ENCODE data around the gene GABBR2.

GABBR2 gene

DNA sequence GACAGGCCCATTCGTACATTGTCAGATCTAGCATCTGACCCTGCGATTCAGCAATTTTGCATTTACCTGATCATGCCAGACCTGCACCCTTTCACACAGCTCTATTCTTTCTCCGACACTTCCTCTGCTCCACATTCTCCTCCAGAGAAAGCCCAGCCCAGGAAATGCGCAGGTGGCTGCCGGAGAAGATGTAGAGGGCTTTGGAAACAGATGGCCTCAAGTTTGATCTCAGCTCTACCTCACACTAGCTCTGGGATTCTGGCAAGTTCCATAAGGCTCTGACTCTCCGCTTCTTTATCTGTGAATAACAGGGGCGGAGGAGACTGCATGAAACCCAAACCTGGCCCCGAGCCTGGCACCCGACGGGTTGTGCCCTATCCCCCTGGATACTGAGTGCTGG, 61.5 kb downstream of the GABBR2 start:
- DNase-seq = no peak
- in situ Hi-C loops (cut with HindIII; ENCODE audit: low pct_ligation_motif_present, low pct_unique_long_range_greater_than_20kb, low sequenced_read_pairs) = no loop called here

DNA sequence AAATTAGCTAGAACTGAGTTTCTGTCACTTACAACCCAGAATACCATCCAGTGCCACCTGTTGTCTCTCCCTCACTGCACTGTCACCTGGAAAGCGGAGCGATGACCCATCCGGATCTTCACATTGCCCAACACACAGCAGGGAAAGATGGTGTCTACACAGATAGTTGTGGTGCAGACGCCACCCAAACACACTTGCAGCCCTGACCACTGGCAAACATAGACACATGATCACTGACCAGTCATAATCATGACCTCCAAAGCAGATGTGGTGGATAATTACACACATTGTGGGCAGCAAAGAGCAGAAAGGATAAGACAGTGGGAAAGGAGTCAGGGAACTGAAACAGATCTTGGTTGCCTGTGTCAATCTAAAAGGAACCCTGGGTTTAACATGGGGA, 64.7 kb downstream of the GABBR2 start:
- DNase-seq = no peak
- in situ Hi-C loops (cut with HindIII; ENCODE audit: low pct_ligation_motif_present, low pct_unique_long_range_greater_than_20kb, low sequenced_read_pairs) = no loop called here

DNA sequence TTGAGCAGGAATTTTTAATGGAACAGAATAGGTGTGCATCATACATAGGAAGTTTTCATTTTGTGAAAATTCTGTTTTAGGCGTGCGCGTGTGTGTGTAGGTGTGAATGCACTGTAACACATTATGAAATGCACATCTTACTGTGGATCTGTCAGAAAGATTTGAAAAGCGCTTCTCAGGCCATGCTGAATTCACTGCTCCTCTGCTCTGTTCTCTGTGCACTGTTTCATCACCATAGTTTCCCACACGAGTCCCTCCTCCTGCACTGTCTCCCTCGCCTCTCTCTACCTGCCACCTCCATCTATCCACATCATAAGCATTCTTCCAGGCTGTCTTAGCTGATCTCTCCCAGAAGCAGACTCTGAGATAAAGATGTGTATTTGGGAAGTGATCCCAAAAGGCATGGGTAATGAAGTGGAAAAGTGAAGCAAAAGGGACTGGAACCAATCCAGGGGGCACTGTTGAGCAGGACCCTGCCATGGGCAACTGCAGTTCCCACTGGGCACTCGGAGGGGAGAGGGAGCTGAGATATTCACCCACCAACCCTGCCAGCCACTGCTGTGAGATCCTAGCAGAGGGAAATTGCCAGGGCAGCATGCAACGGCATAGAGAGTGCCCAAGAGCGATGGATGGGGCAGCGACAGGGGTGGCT, 65.9 kb downstream of the GABBR2 start:
- DNase-seq = no peak
- in situ Hi-C loops (cut with HindIII; ENCODE audit: low pct_ligation_motif_present, low pct_unique_long_range_greater_than_20kb, low sequenced_read_pairs) = no loop called here

DNA sequence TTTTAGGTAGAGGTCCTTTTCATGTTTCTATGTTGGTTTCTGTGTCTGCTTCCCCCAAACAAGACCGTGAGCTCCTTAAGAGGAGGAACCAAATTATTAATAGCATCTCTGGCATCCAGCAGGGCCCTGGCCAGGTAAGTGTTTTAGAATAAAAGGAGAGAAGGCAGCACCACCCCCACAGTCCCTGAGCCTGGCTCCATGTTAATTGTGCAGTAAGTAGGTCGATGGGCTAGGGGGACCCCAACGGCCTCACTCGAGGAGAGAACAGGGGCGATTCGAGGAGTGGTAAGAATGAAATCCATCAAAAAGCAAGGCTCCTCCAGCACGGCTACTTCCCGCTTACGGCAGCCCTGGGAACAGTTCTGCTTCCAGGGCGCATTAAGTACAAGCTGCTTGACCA, 67.0 kb downstream of the GABBR2 start:
- in situ Hi-C loops (cut with HindIII; ENCODE audit: low pct_ligation_motif_present, low pct_unique_long_range_greater_than_20kb, low sequenced_read_pairs) = no loop called here
- DNase-seq = no peak

- in situ Hi-C loops (cut with HindIII; ENCODE audit: low pct_ligation_motif_present, low pct_unique_long_range_greater_than_20kb, low sequenced_read_pairs) = no loop called here
- DNase-seq = no peak
These were observed 68.3 kb downstream of the GABBR2 start for GRCh38 chr9:98640394-98640793.

- no peak for DNase-seq
- in situ Hi-C loops (cut with HindIII; ENCODE audit: low pct_ligation_motif_present, low pct_unique_long_range_greater_than_20kb, low sequenced_read_pairs) = no loop called here
These were observed 69.6 kb downstream of the GABBR2 start for GRCh38 chr9:98639133-98639532.

DNA sequence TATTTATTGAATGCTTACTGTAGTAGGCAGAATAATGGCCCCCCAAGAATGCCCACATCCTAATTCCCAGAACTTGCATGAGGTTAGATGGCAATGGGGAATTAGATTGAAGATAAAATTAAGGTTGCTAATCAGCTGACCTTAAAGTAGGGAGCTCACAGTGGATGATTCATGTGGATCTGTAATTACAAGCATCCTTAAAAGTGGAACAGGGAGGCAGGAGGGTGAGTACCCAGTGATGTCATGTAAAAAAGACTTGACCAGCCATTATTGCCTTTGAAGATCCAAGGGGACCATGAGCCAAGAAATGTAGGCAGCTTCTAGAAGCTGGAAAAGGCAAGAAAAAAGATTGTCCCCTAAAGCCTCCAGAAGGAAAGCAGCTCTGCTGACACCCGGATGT, 71.4 kb downstream of the GABBR2 start:
- DNase-seq = no peak
- in situ Hi-C loops (cut with HindIII; ENCODE audit: low pct_ligation_motif_present, low pct_unique_long_range_greater_than_20kb, low sequenced_read_pairs) = no loop called here

DNA sequence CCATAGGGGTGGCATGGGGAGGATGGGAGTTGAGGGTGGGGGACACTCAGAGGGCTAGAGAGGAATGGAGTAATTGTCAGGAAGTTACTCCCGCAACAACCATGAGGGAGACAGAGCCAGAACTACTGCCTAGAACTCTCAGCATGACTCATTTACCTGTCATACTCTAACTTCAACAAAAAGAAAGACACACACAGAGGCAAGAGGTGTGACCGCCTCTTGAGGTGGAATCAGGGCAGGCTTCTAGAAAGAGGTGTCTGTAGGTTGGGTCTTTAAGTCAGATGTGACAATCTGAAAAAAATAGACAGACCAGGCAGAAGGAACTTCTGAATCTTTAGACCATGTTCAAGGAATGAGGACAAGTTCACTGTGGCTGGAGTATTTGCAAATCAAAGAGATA, 73.4 kb downstream of the GABBR2 start:
- DNase-seq = no peak
- in situ Hi-C loops (cut with HindIII; ENCODE audit: low pct_ligation_motif_present, low pct_unique_long_range_greater_than_20kb, low sequenced_read_pairs) = no loop called here

DNA sequence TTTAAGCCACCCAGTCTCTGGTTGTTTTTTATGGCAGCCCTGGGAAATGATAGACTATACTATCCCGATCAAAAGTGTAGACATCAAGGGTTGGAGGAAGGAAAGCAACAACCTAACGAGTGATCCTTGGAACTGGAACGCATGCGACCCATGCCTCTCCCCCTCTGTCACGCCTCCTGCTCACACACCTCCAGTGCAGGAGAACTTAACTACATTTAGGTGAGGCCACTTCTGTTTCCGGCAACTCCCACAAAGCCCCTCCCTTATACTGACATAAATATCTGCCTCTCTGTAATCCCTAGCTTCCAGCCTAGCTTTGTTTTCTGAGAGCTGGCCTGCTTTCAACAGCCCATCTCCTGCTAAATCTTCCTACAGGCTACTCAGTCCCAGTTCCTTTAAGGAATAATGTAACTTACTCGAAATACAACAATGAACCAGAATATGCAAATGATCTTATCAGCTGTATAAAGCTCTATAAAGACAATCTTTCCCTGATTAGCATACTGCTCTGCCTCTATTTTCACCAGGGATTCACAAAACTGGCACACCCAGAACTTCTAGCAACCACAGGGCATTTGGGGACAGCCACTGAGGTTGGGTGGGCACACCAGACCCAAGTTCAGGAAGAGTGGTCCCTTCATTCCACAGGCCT, 73.9 kb downstream of the GABBR2 start:
- DNase-seq = no peak
- in situ Hi-C loops (cut with HindIII; ENCODE audit: low pct_ligation_motif_present, low pct_unique_long_range_greater_than_20kb, low sequenced_read_pairs) = no loop called here

- in situ Hi-C loops (cut with HindIII; ENCODE audit: low pct_ligation_motif_present, low pct_unique_long_range_greater_than_20kb, low sequenced_read_pairs) = no loop called here
- no peak for DNase-seq
These were observed 75.9 kb downstream of the GABBR2 start for GRCh38 chr9:98632839-98633238.

GRCh38 chr9:98627296-98627695, 81.4 kb downstream of the GABBR2 start:
- DNase-seq = no peak
- in situ Hi-C loops (cut with HindIII; ENCODE audit: low pct_ligation_motif_present, low pct_unique_long_range_greater_than_20kb, low sequenced_read_pairs) = no loop called here

GRCh38 chr9:98625728-98626127, 83.0 kb downstream of the GABBR2 start:
- no peak for DNase-seq

DNA sequence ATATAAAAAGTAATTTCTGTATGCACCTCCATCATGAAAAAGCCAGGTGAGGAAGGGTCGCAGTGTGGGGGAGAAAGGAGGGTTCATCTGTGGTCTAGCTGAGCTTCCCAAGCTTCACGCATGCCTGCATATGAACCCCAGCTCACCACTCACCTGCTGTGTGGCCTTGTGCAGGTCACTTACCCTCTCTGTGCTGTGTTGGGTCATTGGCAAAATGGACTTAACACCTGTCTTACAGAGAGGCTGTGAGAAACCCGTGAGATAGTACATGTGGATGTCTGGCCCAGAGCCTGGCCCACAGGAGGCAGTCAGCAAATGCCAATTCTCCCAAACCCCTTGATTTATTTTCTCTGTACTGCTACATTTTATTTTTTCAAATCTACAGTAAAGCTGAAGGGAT, 88.9 kb downstream of the GABBR2 start:
- in situ Hi-C loops (cut with HindIII; ENCODE audit: low pct_ligation_motif_present, low pct_unique_long_range_greater_than_20kb, low sequenced_read_pairs) = no loop called here
- DNase-seq = no peak

More at GRCh38 chr9:98625728-98626127, 83.0 kb downstream of the GABBR2 start:
- in situ Hi-C loops (cut with HindIII; ENCODE audit: low pct_ligation_motif_present, low pct_unique_long_range_greater_than_20kb, low sequenced_read_pairs) = no loop called here

- DNase-seq = no peak
- in situ Hi-C loops (cut with HindIII; ENCODE audit: low pct_ligation_motif_present, low pct_unique_long_range_greater_than_20kb, low sequenced_read_pairs) = no loop called here
These were observed 93.1 kb downstream of the GABBR2 start for GRCh38 chr9:98615633-98616032.

DNA sequence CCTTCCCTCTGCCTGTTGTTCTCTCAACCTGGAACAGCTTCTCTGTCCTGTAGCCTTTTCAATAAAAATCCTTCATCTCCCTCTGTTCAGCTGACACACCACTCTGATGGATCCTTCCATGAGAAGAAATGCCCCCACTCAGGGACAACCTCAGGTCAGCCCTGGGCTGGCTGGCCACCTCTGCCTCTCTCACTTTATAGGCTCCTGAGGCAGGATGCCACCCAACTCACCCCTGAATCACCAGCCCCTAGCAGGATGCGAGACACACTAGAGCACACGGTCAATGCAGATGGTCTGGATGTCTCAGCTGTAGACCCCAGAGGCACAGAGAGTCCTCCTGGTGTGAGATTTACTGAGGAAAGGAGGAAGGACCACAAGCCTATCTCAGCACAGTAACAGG, 93.8 kb downstream of the GABBR2 start:
- in situ Hi-C loops (cut with HindIII; ENCODE audit: low pct_ligation_motif_present, low pct_unique_long_range_greater_than_20kb, low sequenced_read_pairs) = no loop called here
- no peak for DNase-seq

- DNase-seq = no peak
- in situ Hi-C loops (cut with HindIII; ENCODE audit: low pct_ligation_motif_present, low pct_unique_long_range_greater_than_20kb, low sequenced_read_pairs) = no loop called here
These were observed 96.5 kb downstream of the GABBR2 start for GRCh38 chr9:98612061-98612752.

DNA sequence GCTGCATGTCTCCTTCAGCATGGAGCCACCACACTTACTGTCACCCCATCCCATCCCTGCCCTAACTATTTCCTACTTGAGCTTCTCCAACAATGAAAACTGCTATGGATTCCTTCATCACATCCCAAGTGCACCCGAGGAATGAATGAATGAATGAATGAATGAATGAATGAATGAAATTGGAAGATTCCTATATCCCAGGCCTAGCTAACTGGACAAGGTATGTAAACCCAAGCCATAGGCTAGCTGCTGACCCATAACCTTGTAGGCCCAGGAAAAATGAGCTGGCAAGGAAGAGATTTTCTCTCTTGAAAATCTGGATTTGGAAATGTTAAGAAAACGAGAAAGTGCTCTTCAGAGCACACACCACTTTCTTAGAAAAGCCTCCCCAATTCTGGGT, 97.4 kb downstream of the GABBR2 start:
- no peak for DNase-seq
- in situ Hi-C loops (cut with HindIII; ENCODE audit: low pct_ligation_motif_present, low pct_unique_long_range_greater_than_20kb, low sequenced_read_pairs) = no loop called here

GRCh38 chr9:98610711-98611110, 98.0 kb downstream of the GABBR2 start:
- no peak for DNase-seq
- in situ Hi-C loops (cut with HindIII; ENCODE audit: low pct_ligation_motif_present, low pct_unique_long_range_greater_than_20kb, low sequenced_read_pairs) = no loop called here

GRCh38 chr9:98610211-98610610, 98.5 kb downstream of the GABBR2 start:
- DNase-seq = no peak
- in situ Hi-C loops (cut with HindIII; ENCODE audit: low pct_ligation_motif_present, low pct_unique_long_range_greater_than_20kb, low sequenced_read_pairs) = no loop called here

- no peak for DNase-seq
- in situ Hi-C loops (cut with HindIII; ENCODE audit: low pct_ligation_motif_present, low pct_unique_long_range_greater_than_20kb, low sequenced_read_pairs) = no loop called here
These were observed 99.1 kb downstream of the GABBR2 start for GRCh38 chr9:98609646-98610045.
